ENCODE results near the gene AHDC1.
"Not testable (repeated sequence)": the region's sequence is repeated elsewhere in the genome, so short reads cannot be mapped to it uniquely, and the experiment has no call there.

Gene AHDC1

GRCh38 chr1:27561124-27561899, 42.6 kb downstream of the AHDC1 start:
- DNase-seq = no peak

- no peak for DNase-seq
Measured at GRCh38 chr1:27560268-27561123, 43.4 kb downstream of the AHDC1 start.

GRCh38 chr1:27559466-27560030, 44.4 kb downstream of the AHDC1 start:
- no peak for DNase-seq

- no peak for DNase-seq
Measured at GRCh38 chr1:27557596-27558340, 46.2 kb downstream of the AHDC1 start.

GRCh38 chr1:27556781-27557595, 47.0 kb downstream of the AHDC1 start:
- no peak for DNase-seq

GRCh38 chr1:27556435-27556780, 47.5 kb downstream of the AHDC1 start:
- DNase-seq = no peak

GRCh38 chr1:27555700-27556424, 48.1 kb downstream of the AHDC1 start:
- DNase-seq = no peak

GRCh38 chr1:27554759-27555699, 48.9 kb downstream of the AHDC1 start:
- DNase-seq = no peak

- no peak for DNase-seq
Measured at GRCh38 chr1:27554293-27554692, 49.7 kb downstream of the AHDC1 start.

- DNase-seq = not testable (repeated sequence)
Measured at GRCh38 chr1:27553823-27554222, 50.1 kb downstream of the AHDC1 start.

- DNase-seq = no peak
Measured at GRCh38 chr1:27552911-27553420, 51.0 kb downstream of the AHDC1 start.

- DNase-seq = no peak
Measured at GRCh38 chr1:27551953-27552312, 52.0 kb downstream of the AHDC1 start.

GRCh38 chr1:27551170-27551952, 52.6 kb downstream of the AHDC1 start:
- DNase-seq = no peak

GRCh38 chr1:27550510-27551169, 53.3 kb downstream of the AHDC1 start:
- DNase-seq = no peak

GRCh38 chr1:27549807-27550408, 54.0 kb downstream of the AHDC1 start:
- no peak for DNase-seq

- DNase-seq = no peak
Measured at GRCh38 chr1:27548858-27549719, 54.9 kb downstream of the AHDC1 start.

GRCh38 chr1:27548136-27548853, 55.6 kb downstream of the AHDC1 start:
- no peak for DNase-seq

Data from NCI-H446 treated with DMSO at 0.1 percent for 48 hours (cell line).